K562 (cell line): ENCODE data around the gene FRMPD2. TPM values are rescaled to one million over a fixed set of nuclear protein-coding genes. Genes with fewer than 3 reads are reported as not detected.
"Not testable (repeated sequence)": the region's sequence is repeated elsewhere in the genome, so short reads cannot be mapped to it uniquely, and the experiment has no call there.

Source experiments
- ATAC-seq: fragments of 200-7000 bp; cut with Tn5 transposase; 3 replicates; pipeline ENCODE4 v1.9.1; 2020; ENCODE audit warnings: moderate library complexity
- BruUV-seq: library from RNA; stranded (reverse); fragments of 400-500 nt; replicated peaks from 2 replicates; lab custom pipeline; 2021; lab: Mats Ljungman, UMichigan
- CTCF ChIA-PET: fragments of 300-600 bp; formaldehyde crosslinking; extraction: SDS; loops from one replicate; lab custom pipeline; 2021; ENCODE audit warnings: low intra/inter-chr PET ratio; lab: Yijun Ruan, JAX
- POLR2A ChIA-PET: fragments of 300-600, 350-650 bp; sonication (Branson Sonifier 250); formaldehyde crosslinking; extraction: SDS; loops from one replicate; lab custom pipeline; 2021; ENCODE audit warnings: antibody characterized with exemption, inconsistent platforms; lab: Yijun Ruan, JAX
- DNase-seq, 4 experiments: peaks; one replicate each; pipeline versions ENCODE4 v3.0.0 to v3.0.0-alpha.2; 2011 to 2018; ENCODE audit warnings: low spot score in 3 of 4, mixed read lengths in 3 of 4; ENCODE audit errors: extremely low read depth in 1 of 4
- FAIRE-seq: peaks from 2 replicates; lab custom pipeline; 2011; peaks lifted over from hg19 to GRCh38; lab: Jason Lieb, UNC
- H2AFZ ChIP-seq: 2 replicates; pipeline ENCODE4 v1.6.0; 2011; ENCODE audit warnings: low read depth, low read length, control low read depth, inconsistent platforms
- H3K27ac ChIP-seq: fragments of 200-600 bp; 3 replicates; pipeline ENCODE4 v1.8.0; 2011; ENCODE audit warnings: low read depth, mild to moderate bottlenecking, control low read depth, inconsistent platforms, low read length, moderate library complexity, mixed read lengths; ENCODE audit errors: extremely low read depth
- H3K27me3 ChIP-seq, 2 experiments: fragments of 300-600 bp in 1 of 2; 2 replicates in 1 of 2; 3 replicates in 1 of 2; pipeline versions ENCODE4 v1.6.0 to v1.8.0; 2011; ENCODE audit warnings: inconsistent platforms in 2 of 2, low read length in 2 of 2, mild to moderate bottlenecking in 1 of 2, mixed read lengths in 1 of 2, moderate library complexity in 1 of 2; ENCODE audit not compliant: control insufficient read depth in 2 of 2, insufficient read depth in 2 of 2
- H3K36me3 ChIP-seq: fragments of 300-600 bp; 3 replicates; pipeline ENCODE4 v1.8.0; 2011; ENCODE audit warnings: mild to moderate bottlenecking, low read length, inconsistent platforms; ENCODE audit not compliant: control insufficient read depth, insufficient read depth
- H3K4me1 ChIP-seq, 2 experiments: fragments of 200-600 bp in 1 of 2; replicated peaks in 1 of 2; 2 replicates in 1 of 2; 3 replicates in 1 of 2; pipeline versions ENCODE4 v1.5.1 to v1.8.0; 2011; ENCODE audit warnings: inconsistent platforms in 2 of 2, low read length in 2 of 2, mild to moderate bottlenecking in 1 of 2, mixed read lengths in 1 of 2, moderate library complexity in 1 of 2; ENCODE audit not compliant: control insufficient read depth in 2 of 2, insufficient read depth in 2 of 2
- H3K4me2 ChIP-seq: 2 replicates; pipeline ENCODE4 v1.6.1; 2011; ENCODE audit warnings: low read length, control low read depth, inconsistent platforms, mixed read lengths; ENCODE audit not compliant: insufficient read depth
- H3K4me3 ChIP-seq: fragments of 200-600 bp; sonication (generic), shearing (Covaris generic); 2 replicates; pipeline ENCODE4 v1.5.1; 2016; ENCODE audit warnings: control low read depth, inconsistent platforms
- H3K79me2 ChIP-seq: fragments of 200-600 bp; 3 replicates; pipeline ENCODE4 v1.8.0; 2011; ENCODE audit warnings: low read length, inconsistent platforms; ENCODE audit not compliant: control insufficient read depth, insufficient read depth
- H3K9ac ChIP-seq, 2 experiments: 2 replicates each; pipeline versions ENCODE4 v1.6.0 to v1.6.1; 2011; ENCODE audit warnings: low read depth in 2 of 2, low read length in 2 of 2, control low read depth in 1 of 2, inconsistent platforms in 1 of 2, mild to moderate bottlenecking in 1 of 2, mixed read lengths in 1 of 2; ENCODE audit not compliant: insufficient read depth in 1 of 2
- H3K9me1 ChIP-seq: one replicate; pipeline ENCODE4 v1.6.0; 2011; ENCODE audit warnings: inconsistent platforms, mild to moderate bottlenecking, low read length, moderate library complexity; ENCODE audit not compliant: control insufficient read depth, insufficient read depth
- H3K9me3 ChIP-seq: replicated peaks from 2 replicates; pipeline ENCODE4 v1.5.1; 2011; ENCODE audit warnings: low read depth, low read length, inconsistent platforms; ENCODE audit not compliant: control insufficient read depth, insufficient read depth
- H4K20me1 ChIP-seq: replicated peaks from 2 replicates; pipeline ENCODE4 v1.6.1; 2011; ENCODE audit warnings: low read length, inconsistent platforms, mixed read lengths; ENCODE audit not compliant: control insufficient read depth, insufficient read depth
- CC2D1A ChIP-seq: fragments of 450-650 bp; IDR thresholded peaks from 2 replicates; pipeline ENCODE4 v1.6.1; 2017; ENCODE audit warnings: mild to moderate bottlenecking
- CHD2 ChIP-seq: IDR thresholded peaks from 2 replicates; pipeline ENCODE4 v1.6.1; 2011; ENCODE audit warnings: low read depth, low read length
- EHMT2 ChIP-seq: fragments of 450-650 bp; IDR thresholded peaks from 2 replicates; pipeline ENCODE4 v1.6.1; 2018; ENCODE audit warnings: antibody characterized with exemption
- FOXM1 ChIP-seq, 2 experiments: fragments of 450-650 bp in 1 of 2; sonication (generic) in 1 of 2; formaldehyde crosslinking in 1 of 2; IDR thresholded peaks; 2 replicates each; pipeline versions ENCODE4 v1.6.1 to v1.9.0; 2017 to 2022; ENCODE audit warnings: low read depth in 2 of 2, mild to moderate bottlenecking in 2 of 2, missing genetic modification reagents in 1 of 2, moderate library complexity in 1 of 2
- L3MBTL2 ChIP-seq: fragments of 450-650 bp; IDR thresholded peaks from 2 replicates; pipeline ENCODE4 v1.6.1; 2016; ENCODE audit warnings: mild to moderate bottlenecking, moderate library complexity
- POLR2H ChIP-seq: IDR thresholded peaks from 2 replicates; pipeline ENCODE4 v1.6.1; 2016; ENCODE audit warnings: missing genetic modification characterization, low read depth, mild to moderate bottlenecking, control low read depth, missing compliant biosample characterization, moderate library complexity
- RBM25 ChIP-seq: fragments of 200-400 bp; formaldehyde crosslinking; IDR thresholded peaks from 2 replicates; pipeline ENCODE4 v1.6.1; 2018; ENCODE audit warnings: low read length, low read depth, moderate library complexity; ENCODE audit not compliant: severe bottlenecking
- SPI1 ChIP-seq: IDR thresholded peaks from 2 replicates; pipeline ENCODE4 v1.6.1; 2011; ENCODE audit warnings: low read depth, low read length, control low read depth, borderline replicate concordance
- TAF7 ChIP-seq: fragments of 450-650 bp; IDR thresholded peaks from 2 replicates; pipeline ENCODE4 v1.6.1; 2016; ENCODE audit warnings: missing genetic modification characterization, missing compliant biosample characterization
- ZNF766 ChIP-seq: fragments of 200-800 bp; sonication (Bioruptor generic); conservative IDR thresholded peaks from 2 replicates; pipeline ENCODE4 v1.6.1; 2016; ENCODE audit warnings: missing genetic modification characterization, missing compliant biosample characterization
- WGBS: fragments of 100-300 bp; shearing (Covaris generic); methylation state at CpG from one replicate; pipeline ENCODE4 v1.1.6; 2016; ENCODE audit warnings: low coverage, mixed read lengths; ENCODE audit not compliant: insufficient coverage; ENCODE audit errors: missing lambda C conversion rate; 5-methylcytosine and 5-hydroxymethylcytosine counted together
- in situ Hi-C: fragments of 300-500 bp; cut with MboI; formaldehyde crosslinking; loops from 4 replicates; pipeline ENCODE4 v1.15.0; 2018; ENCODE audit warnings: inconsistent platforms, mixed read lengths
- intact Hi-C: fragments of 100-400 bp; cut with micrococcal nuclease; formaldehyde crosslinking; loops from 2 replicates; pipeline ENCODE4 v1.14.2; 2022
- polyA plus RNA-seq, 8 experiments: library from polyadenylated mRNA; depleted of rRNA in 4 of 8; stranded (reverse) in 5 of 8; unstranded in 3 of 8; fragments of >200 nt; fragmentation: Nextera tagmentation in 2 of 8; fragmentation: Illumina TruSeq in 1 of 8; extraction: Ambion mirVana in 2 of 8; extraction: Trizol in 1 of 8; gene quantifications; 2 replicates each; pipeline versions ENCODE4 v1.2.1 to v1.2.3, GENCODE V29; 2011 to 2014; ENCODE audit warnings: inconsistent platforms in 1 of 8, missing spikeins in 1 of 8
- total RNA-seq, 7 experiments: library from RNA; depleted of rRNA in 6 of 7; stranded (reverse); fragments of >200 nt in 6 of 7; fragmentation: Illumina TruSeq in 2 of 7; extraction: Trizol in 2 of 7; gene quantifications; 2 replicates each; pipeline versions ENCODE4 v1.2.1 to v1.2.3, GENCODE V29; 2011 to 2021; ENCODE audit warnings: low replicate concordance in 1 of 7

Gene FRMPD2
- total and polyA plus RNA-seq, 9 of the 15 experiments (the other 6 are each of a cell fraction or from before 2014, with no cell fraction given): 0.12 to 0.95 (median 0.33) TPM

DNA sequence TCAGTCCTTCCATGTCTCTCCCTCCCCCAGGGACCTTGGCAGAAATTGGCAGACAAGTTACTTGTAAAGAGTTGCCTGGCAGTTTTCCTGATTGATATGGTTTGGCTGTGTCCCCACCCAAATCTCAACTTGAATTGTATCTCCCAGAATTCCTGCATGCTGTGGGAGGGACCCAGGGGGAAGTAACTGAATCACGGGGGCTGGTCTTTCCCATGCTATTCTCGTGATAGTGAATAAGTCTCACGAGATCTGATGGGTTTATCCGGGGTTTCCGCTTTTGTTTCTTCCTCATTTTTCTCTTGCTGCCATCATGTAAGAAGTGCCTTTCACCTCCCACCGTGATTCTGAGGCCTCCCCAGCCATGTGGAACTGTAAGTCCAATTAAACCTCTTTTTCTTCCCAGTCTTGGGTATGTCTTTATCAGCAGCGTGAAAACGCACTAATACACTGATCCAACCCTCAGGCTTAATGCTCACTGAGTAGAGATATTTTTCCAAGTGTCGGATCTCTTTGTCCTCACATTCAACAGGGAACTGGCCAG is 88.2 kb downstream of the FRMPD2 start:
- 4% methylated on average over 9 of the region's 9 CpGs for WGBS
- BruUV-seq; ATAC-seq; TF ChIP-seq FOXM1 (CRISPR knock-in tag; IDR thresholded peaks at IDR 0.05; ENCODE audit: low read depth): not testable (repeated sequence)
- peak overlapping the region; percentile 21; the same call in 1 of the 2 replicates for H3K4me2 ChIP-seq
- TF ChIP-seq RBM25 (peak; percentile 47), CC2D1A (peak; percentile 79; the same call in 1 of the 2 replicates), ZNF766 (CRISPR knock-in tag) (peak; percentile 71), FOXM1 (IDR thresholded peaks at IDR 0.05; ENCODE audit: low read depth) (peak; percentile 14; the same call in 1 of the 2 replicates), CHD2 (peak; percentile 83), L3MBTL2 (peak; percentile 37; the same call in 1 of the 2 replicates), TAF7 (peak; percentile 63), EHMT2 (peak; percentile 69; the same call in 1 of the 2 replicates), SPI1 (0 out of 2 replicates have a peak, but pooled peaks have one; percentile 8), POLR2H (tag) (peak; percentile 48)
- TF ChIP-seq, all 486 proteins: peak for 10; not testable (repeated sequence) for 476
- Histone ChIP-seq H3K27me3 (peaks cover 7 to 40% of the 10 kb centered on the region in 2 experiments; a peak in 4 of 5 replicates), H2AFZ (peak overlapping the region; percentile 42; the same call in 1 of the 2 replicates)
- H4K20me1 ChIP-seq, H3K36me3 ChIP-seq, H3K27ac ChIP-seq, DNase-seq, H3K9me3 ChIP-seq, CTCF ChIA-PET, H3K4me1 ChIP-seq, H3K4me3 ChIP-seq, H3K79me2 ChIP-seq, H3K9ac ChIP-seq, intact Hi-C loops, H3K9me1 ChIP-seq: not testable (repeated sequence)
- peak; percentile 57 for FAIRE-seq
- in situ Hi-C loops: loop anchor here (10.0 kb wide), 1 partner anchor 1312 kb away; no protein-coding TSS in a partner anchor
- POLR2A ChIA-PET: interaction anchor here (1.4 kb wide), 1 partner anchor 10 kb away, joined by 3 read pairs; no protein-coding TSS in a partner anchor
